ENCODE results near the gene FNIP1.
"Not testable (repeated sequence)": the region's sequence is repeated elsewhere in the genome, so short reads cannot be mapped to it uniquely, and the experiment has no call there.

Gene FNIP1

DNA sequence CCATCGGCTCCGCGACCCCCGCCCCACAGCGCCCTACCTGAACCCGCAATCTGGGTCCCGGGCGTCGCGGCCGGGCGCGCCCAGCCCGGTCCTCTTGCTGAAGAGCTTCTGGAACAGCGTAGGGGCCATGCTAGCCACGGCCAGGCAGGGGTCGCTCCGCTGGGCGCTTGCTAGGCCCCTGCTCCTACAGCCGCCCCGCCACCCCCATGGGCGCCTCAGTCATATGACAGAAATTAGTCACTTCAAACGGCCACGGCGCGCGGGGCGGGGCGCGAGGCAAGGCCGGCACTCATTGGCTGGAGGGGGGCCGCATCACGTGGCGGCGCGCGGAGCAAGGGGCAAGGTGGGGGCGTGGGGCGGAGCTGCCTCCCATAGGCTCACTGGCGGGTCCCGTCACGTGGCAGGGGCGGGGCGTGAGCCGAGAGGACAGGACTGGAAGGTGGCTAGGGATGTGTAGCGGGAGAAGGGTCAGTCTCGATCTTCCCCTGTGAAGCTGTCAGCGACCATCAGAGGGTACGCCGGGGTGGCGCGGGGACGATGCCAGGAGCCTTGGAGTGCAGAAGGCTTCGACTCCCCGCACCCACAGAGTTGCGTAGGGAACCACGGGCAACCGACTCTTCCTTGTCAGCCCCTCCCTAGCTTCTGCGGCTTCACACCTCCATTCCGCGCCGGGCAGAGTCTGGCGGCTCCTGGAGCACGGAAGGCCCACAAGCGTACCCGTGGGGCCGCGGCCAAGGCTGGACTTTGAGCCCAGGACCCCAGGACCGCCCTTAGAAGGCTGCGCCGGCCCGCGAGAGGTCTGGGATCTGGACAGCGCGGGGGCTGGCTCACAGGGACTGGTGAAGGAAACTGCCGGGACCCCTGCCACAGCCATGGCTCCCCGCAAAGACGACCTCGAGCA lies at the start of gene FNIP1:
TSS of gene FNIP1 (minus strand) at position 225 of the 901 bp plus-strand sequence. CDS start at position 129, 96 bp downstream.
- H3K4me3 ChIP-seq (ENCODE audit: low read depth in 1 of 2, low read length in 2 of 2): peak within 1 kb of the TSS; percentile 80 to 97
- peaks cover 53% of the 10 kb centered on the region for H3K79me2 ChIP-seq (ENCODE audit: insufficient read depth, low read length)
- TF ChIP-seq CTCF (IDR thresholded peaks at IDR 0.05; ENCODE audit: borderline replicate concordance, extremely low read depth, low read length, poor library complexity, severe bottlenecking): peak; percentile 7
- no peak for TF ChIP-seq EZH2 (IDR thresholded peaks at IDR 0.05; ENCODE audit: borderline replicate concordance, low read depth, low read length, severe bottlenecking)
- no peaks in the 10 kb centered on the region for H3K27me3 ChIP-seq (ENCODE audit: insufficient read depth, low read length, poor library complexity)
- H4K20me1 ChIP-seq (ENCODE audit: insufficient read depth, low read length): peaks cover 14% of the 10 kb centered on the region
- peak within 1 kb of the TSS; percentile 96 for H3K4me2 ChIP-seq (ENCODE audit: insufficient read depth, low read length)
- H3K36me3 ChIP-seq (ENCODE audit: insufficient read depth, low read length): peaks cover 8% of the 10 kb centered on the region; the same call in 1 of the 2 replicates
- H3K9me3 ChIP-seq (ENCODE audit: insufficient read depth, low read length, severe bottlenecking): no peaks in the 10 kb centered on the region
- peaks cover 34% of the 10 kb centered on the region for H3K4me1 ChIP-seq (ENCODE audit: insufficient read depth, low read length)
- H3K9ac ChIP-seq (ENCODE audit: low read depth, low read length): peak within 1 kb of the TSS; percentile 95
- ATAC-seq (ENCODE audit: insufficient read depth, low read depth): peak; percentile 93
- peak; percentile 98 for DNase-seq
- H3K27ac ChIP-seq (ENCODE audit: low read length): peak within 1 kb of the TSS; percentile 90
- peak within 1 kb of the TSS; percentile 94 for H2AFZ ChIP-seq (ENCODE audit: low read depth, low read length)

GRCh38 chr5:131846536-131846935 lies 49.7 kb upstream of the FNIP1 start:
- Histone ChIP-seq H2AFZ (ENCODE audit: low read depth, low read length) (no peak overlapping the region), H3K9ac (ENCODE audit: low read depth, low read length) (no peak overlapping the region), H3K27me3 (ENCODE audit: insufficient read depth, low read length, poor library complexity) (no peaks in the 10 kb centered on the region), H3K9me3 (ENCODE audit: insufficient read depth, low read length, severe bottlenecking) (peaks cover 21% of the 10 kb centered on the region), H3K4me1 (ENCODE audit: insufficient read depth, low read length) (no peaks in the 10 kb centered on the region), H3K79me2 (ENCODE audit: insufficient read depth, low read length) (no peaks in the 10 kb centered on the region), H3K27ac (ENCODE audit: low read length) (no peak overlapping the region), H3K4me2 (ENCODE audit: insufficient read depth, low read length) (no peak overlapping the region), H4K20me1 (ENCODE audit: insufficient read depth, low read length) (no peaks in the 10 kb centered on the region), H3K36me3 (ENCODE audit: insufficient read depth, low read length) (no peaks in the 10 kb centered on the region), H3K4me3 (ENCODE audit: low read depth in 1 of 2, low read length in 2 of 2) (no peak overlapping the region)
- DNase-seq (no peak), ATAC-seq (ENCODE audit: insufficient read depth, low read depth) (no peak)
- no peak for TF ChIP-seq EZH2 (IDR thresholded peaks at IDR 0.05; ENCODE audit: borderline replicate concordance, low read depth, low read length, severe bottlenecking)

GRCh38 chr5:131845828-131846227 lies 49.0 kb upstream of the FNIP1 start:
- no peak overlapping the region for H2AFZ ChIP-seq (ENCODE audit: low read depth, low read length)
- no peak overlapping the region for H3K4me2 ChIP-seq (ENCODE audit: insufficient read depth, low read length)
- no peaks in the 10 kb centered on the region for H3K4me1 ChIP-seq (ENCODE audit: insufficient read depth, low read length)
- H3K9me3 ChIP-seq (ENCODE audit: insufficient read depth, low read length, severe bottlenecking): peaks cover 21% of the 10 kb centered on the region
- no peaks in the 10 kb centered on the region for H3K36me3 ChIP-seq (ENCODE audit: insufficient read depth, low read length)
- no peak for ATAC-seq (ENCODE audit: insufficient read depth, low read depth)
- TF ChIP-seq CTCF (IDR thresholded peaks at IDR 0.05; ENCODE audit: borderline replicate concordance, extremely low read depth, low read length, poor library complexity, severe bottlenecking) (no peak), EZH2 (IDR thresholded peaks at IDR 0.05; ENCODE audit: borderline replicate concordance, low read depth, low read length, severe bottlenecking) (no peak)
- no peak for DNase-seq
- H4K20me1 ChIP-seq (ENCODE audit: insufficient read depth, low read length): no peaks in the 10 kb centered on the region
- H3K27me3 ChIP-seq (ENCODE audit: insufficient read depth, low read length, poor library complexity): no peaks in the 10 kb centered on the region
- H3K79me2 ChIP-seq (ENCODE audit: insufficient read depth, low read length): no peaks in the 10 kb centered on the region
- H3K4me3 ChIP-seq (ENCODE audit: low read depth in 1 of 2, low read length in 2 of 2): no peak overlapping the region
- no peak overlapping the region for H3K27ac ChIP-seq (ENCODE audit: low read length)
- H3K9ac ChIP-seq (ENCODE audit: low read depth, low read length): no peak overlapping the region

GRCh38 chr5:131842971-131843370 lies 46.2 kb upstream of the FNIP1 start:
- ATAC-seq (ENCODE audit: insufficient read depth, low read depth); H3K9me3 ChIP-seq (ENCODE audit: insufficient read depth, low read length, severe bottlenecking); H3K27me3 ChIP-seq (ENCODE audit: insufficient read depth, low read length, poor library complexity); H4K20me1 ChIP-seq (ENCODE audit: insufficient read depth, low read length); H3K9ac ChIP-seq (ENCODE audit: low read depth, low read length); H3K4me1 ChIP-seq (ENCODE audit: insufficient read depth, low read length); H3K4me3 ChIP-seq (ENCODE audit: low read depth in 1 of 2, low read length in 2 of 2); H3K27ac ChIP-seq (ENCODE audit: low read length); H3K79me2 ChIP-seq (ENCODE audit: insufficient read depth, low read length); H3K4me2 ChIP-seq (ENCODE audit: insufficient read depth, low read length); DNase-seq; H3K36me3 ChIP-seq (ENCODE audit: insufficient read depth, low read length); H2AFZ ChIP-seq (ENCODE audit: low read depth, low read length): not testable (repeated sequence)

- H3K27ac ChIP-seq (ENCODE audit: low read length); DNase-seq; H3K36me3 ChIP-seq (ENCODE audit: insufficient read depth, low read length); H3K4me2 ChIP-seq (ENCODE audit: insufficient read depth, low read length); H4K20me1 ChIP-seq (ENCODE audit: insufficient read depth, low read length); H3K79me2 ChIP-seq (ENCODE audit: insufficient read depth, low read length); H3K9ac ChIP-seq (ENCODE audit: low read depth, low read length); ATAC-seq (ENCODE audit: insufficient read depth, low read depth); H3K4me1 ChIP-seq (ENCODE audit: insufficient read depth, low read length); H3K27me3 ChIP-seq (ENCODE audit: insufficient read depth, low read length, poor library complexity); H2AFZ ChIP-seq (ENCODE audit: low read depth, low read length); H3K4me3 ChIP-seq (ENCODE audit: low read depth in 1 of 2, low read length in 2 of 2); H3K9me3 ChIP-seq (ENCODE audit: insufficient read depth, low read length, severe bottlenecking): not testable (repeated sequence)
Observed at GRCh38 chr5:131832702-131833101, 35.9 kb upstream of the FNIP1 start.

Measured in DND-41 (cell line).